22Rv1 (cell line): ENCODE measurements around the gene NFX1.

ENCODE experiments used
- H3K27ac ChIP-seq: fragments of 450-650 bp; 2 replicates; pipeline ENCODE4 v1.5.1; 2017
- CTCF ChIP-seq: fragments of 450-650 bp; IDR thresholded peaks from 2 replicates; pipeline ENCODE4 v1.5.1; 2017; ENCODE audit warnings: mild to moderate bottlenecking
- ZFX ChIP-seq: fragments of 450-650 bp; IDR thresholded peaks from 2 replicates; pipeline ENCODE4 v1.6.1; 2017; ENCODE audit warnings: antibody characterized with exemption, borderline replicate concordance

NFX1 gene

GRCh38 chr9:33249087-33249658, 41.1 kb upstream of the NFX1 start:
- H3K27ac ChIP-seq: peak overlapping the region; percentile 35; the same call in 1 of the 2 replicates
- TF ChIP-seq CTCF: no peak
- no peak for TF ChIP-seq ZFX

- H3K27ac ChIP-seq: peak overlapping the region; percentile 35
- TF ChIP-seq ZFX (no peak), CTCF (no peak)
These were observed 40.3 kb upstream of the NFX1 start for GRCh38 chr9:33249983-33250382.

GRCh38 chr9:33250458-33250995, 39.8 kb upstream of the NFX1 start:
- no peak for TF ChIP-seq CTCF
- no peak for TF ChIP-seq ZFX
- peak overlapping the region; percentile 35 for H3K27ac ChIP-seq

- TF ChIP-seq ZFX (no peak), CTCF (no peak)
- H3K27ac ChIP-seq: no peak overlapping the region
These were observed 36.1 kb upstream of the NFX1 start for GRCh38 chr9:33254211-33254610.

- TF ChIP-seq ZFX (no peak), CTCF (no peak)
- H3K27ac ChIP-seq: no peak overlapping the region
These were observed 35.3 kb upstream of the NFX1 start for GRCh38 chr9:33255014-33255413.

GRCh38 chr9:33255471-33255870, 34.8 kb upstream of the NFX1 start:
- TF ChIP-seq CTCF: no peak
- TF ChIP-seq ZFX: no peak
- H3K27ac ChIP-seq: no peak overlapping the region

GRCh38 chr9:33256236-33256635, 34.1 kb upstream of the NFX1 start:
- no peak overlapping the region for H3K27ac ChIP-seq
- TF ChIP-seq ZFX: no peak
- TF ChIP-seq CTCF: no peak
